Putamen (tissue), 1 donor: ENCODE results near the gene NT5C2.

ENCODE experiments used
- DNase-seq: peaks from one replicate; pipeline ENCODE4 v3.0.0-alpha.2; 2016; ENCODE audit warnings: low spot score

Gene NT5C2

DNA sequence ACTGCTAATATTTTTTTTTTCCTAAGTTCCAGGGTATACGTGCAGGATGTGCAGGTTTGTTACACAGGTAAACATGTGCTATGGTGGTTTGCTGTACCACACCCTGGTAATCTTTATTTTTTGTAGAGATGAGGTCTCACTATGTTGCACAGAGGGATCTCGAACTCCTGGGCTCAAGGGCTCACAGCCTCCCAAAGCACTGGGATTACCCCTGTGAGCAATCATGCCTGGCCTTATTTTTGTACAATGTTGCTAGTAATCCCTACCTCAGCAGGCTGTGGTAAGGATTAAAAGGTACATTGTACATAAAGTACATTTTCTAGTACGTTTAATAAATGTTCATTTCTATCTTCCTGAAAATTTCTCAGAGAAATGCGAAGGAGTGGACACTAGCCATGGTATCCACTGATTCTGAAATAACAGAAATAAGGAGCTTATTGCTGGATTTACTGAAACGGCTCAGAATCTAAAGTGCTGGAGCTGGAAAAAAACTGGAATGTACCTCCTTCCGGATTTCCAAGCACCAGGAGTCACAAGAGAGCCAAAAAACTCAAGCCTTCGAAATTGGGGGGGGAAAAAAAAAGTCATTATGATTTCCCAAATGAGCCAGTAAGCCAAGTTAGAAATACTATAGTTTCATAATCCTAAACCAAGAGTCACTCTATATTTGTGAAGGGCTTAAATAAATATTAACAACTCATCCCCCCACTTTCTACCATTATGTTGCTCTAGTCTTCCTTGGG, 69.6 kb downstream of the NT5C2 start:
- no peak for DNase-seq

DNA sequence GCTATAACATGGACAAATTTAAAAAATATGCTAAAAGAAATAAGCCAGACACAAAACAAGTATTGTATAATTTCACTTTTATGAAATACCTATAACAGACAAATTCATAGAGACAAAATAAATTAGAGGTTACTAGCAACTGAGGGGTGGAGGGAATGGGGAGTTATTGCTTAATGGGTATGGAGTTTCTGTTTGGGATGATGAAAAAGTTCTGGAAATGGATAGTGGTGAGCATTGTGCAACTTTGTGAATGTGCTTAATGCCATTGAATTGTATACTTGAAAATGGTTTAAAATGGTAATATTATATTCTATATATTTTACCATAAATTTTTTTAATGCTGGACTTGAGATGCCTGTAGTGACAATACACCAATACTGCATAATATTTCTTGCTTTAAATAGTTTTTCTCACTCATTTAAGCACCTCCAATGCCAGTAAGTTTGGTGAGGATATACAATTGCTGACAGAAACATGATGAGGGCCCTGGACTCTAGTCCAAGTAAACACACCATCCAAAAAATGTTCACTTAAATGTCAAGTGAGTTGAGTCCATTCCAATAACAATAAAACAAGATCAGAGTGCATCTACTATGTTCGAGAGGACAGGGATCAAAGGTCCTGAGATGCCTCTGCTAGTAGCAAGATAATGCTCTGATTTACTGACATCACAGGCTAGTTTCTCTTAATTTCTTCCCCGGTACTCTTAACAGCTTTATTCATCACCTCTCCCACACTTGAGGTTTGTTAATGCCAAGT, 71.9 kb downstream of the NT5C2 start:
- no peak for DNase-seq

DNA sequence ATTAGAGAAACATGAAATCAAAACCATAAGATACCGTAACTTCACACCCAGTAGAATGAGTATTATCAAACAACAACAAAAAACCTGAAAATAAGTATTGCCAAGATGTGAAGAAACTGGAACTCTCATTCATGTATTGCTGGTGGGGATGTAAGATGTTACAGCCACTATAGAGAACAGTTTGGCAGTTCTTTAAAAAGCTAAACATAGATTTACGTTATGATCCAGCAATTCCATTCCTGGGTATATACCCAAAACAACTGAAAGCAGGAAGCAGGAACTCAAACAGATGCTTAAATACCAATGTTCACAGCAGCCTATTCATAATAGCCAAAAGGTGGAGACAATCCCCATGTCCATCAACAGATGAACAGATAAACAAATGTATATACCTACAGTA, 72.5 kb downstream of the NT5C2 start:
- DNase-seq, result no peak

DNA sequence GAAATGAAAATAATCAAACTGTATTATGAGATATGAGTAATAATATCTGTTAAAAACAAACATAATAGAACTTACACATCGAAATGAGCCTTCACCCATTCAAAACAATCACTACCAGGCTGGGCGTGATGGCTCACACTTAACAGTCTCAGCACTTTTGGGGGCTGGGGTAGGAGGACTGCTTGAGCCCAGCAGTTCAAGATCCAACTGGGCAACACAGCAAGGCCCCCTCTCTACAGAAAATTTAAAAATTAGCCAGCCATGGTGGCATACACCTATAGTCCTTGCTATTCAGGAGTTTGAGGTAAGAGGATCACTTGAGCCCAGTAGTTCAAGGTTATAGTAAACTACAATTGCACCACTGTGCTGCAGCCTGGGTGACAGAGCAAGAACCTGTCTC, 75.8 kb downstream of the NT5C2 start:
- DNase-seq, result no peak

DNA sequence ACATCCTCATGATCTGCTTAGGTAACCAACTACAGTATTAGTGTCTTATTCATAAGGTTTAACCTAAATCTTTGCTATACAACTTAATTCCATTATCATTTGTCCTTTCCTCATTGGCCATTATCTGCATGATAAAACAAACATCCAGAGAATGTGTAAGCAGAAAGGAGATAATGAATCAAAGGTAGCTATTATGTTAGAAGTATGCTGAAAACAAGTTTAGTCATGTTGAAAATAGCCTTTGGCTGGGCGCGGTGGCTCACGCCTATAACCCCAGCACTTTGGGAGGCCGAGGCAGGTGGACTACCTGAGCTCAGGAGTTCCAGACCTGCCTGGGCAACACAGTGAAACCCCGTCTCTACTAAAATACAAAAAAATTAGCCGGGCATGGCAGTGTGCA, 78.2 kb downstream of the NT5C2 start:
- DNase-seq, result no peak

DNA sequence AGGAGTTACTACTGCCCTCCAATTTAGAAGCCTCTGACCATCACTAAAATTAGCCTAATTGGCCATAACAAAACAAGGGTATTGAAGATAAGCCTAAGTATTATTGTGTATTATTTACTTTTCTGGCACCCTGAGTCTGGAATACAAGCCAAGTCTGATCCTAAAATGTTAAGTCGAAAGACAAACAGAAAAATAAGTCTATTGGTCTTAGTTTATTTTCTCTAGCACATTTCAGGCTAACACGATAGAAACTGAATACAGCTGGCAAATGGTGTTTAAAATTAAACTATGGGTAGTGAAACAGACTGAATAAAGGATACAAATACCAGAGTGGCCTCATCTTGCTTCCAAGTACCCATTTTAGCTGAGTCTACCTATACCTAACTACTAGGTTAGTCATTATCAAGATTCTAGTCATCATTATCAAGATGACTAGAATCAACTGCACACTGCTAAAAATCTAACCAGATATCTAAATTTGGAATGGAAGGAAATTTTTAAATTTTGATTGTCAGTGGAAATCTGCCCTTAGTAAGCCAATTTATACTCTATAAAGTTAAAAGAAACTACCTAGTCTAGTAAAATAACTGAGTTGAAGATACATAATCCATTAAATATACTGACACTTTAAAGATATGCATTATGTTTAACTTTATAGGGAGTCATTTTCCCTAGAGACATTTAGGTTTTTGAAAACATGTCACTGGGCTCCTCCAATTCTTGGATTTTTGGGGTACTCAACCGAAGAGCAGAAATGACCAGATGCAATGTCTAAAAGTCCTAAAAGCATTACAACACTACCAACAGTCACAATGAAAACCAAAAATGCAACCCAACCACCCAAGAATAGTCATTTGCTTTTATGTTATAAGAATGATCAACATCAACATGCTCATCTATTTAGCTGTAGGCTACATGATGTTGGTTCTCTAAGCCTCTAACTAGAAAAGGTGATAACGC, 80.9 kb downstream of the NT5C2 start:
- no peak for DNase-seq

DNA sequence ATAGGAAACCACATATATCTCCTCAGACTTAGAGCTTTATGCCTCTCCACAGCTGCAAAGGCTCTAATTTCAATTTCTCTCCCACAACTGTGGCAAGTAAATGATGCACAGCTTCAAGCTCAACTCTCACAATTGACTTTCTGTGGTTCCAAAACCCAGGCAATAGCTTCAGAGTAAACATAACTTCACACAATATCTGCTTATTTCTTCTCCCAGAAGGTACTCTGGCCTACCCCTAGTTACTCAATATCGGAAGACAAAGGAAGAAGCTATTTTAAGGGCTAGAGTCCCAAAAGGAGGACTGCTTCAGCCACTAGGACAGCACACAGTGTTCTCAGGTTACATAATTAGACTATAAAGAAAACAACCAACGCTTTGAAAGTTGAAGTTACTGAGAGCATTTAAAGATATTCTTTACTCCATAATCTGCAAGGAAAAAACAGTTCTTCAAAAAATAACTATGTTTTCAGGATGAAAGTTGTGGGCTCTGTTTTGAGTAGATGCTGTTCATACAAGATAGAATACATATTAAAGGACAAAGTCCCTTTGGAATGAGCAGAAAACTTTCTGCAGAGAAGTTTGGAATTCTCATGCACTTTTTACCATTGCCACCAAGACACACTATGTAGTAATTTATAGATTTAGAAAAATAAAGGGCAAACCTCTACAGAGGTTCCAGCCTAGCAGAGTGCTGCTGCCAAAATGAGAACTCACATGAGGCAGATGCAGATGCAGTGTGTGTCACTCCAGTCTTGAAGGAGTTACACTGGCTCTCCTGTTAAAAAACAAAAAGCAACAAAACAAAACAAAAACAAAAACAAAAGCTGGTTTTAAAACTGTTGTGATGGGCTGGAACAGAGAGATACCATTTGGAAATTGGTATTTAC, 81.8 kb downstream of the NT5C2 start:
- DNase-seq, result peak; percentile 26

DNA sequence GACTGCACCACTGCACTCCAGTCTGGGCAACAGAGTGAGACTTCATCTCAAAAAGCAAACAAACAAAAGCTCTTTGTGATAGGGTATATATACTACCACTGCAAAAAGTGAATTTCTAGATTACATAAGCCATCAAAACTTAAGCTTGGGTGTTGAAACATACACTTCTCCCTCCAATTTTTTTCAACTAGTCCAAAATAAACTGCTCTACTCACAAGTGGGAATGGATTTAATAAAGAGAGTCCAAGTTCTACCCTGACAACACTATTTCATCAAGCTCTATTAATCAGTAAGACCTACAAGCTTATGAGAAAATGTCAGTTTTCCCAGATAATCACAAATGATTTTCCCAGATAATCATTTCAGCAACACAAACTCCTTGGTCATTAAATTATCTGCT, 82.7 kb downstream of the NT5C2 start:
- DNase-seq, result no peak

DNA sequence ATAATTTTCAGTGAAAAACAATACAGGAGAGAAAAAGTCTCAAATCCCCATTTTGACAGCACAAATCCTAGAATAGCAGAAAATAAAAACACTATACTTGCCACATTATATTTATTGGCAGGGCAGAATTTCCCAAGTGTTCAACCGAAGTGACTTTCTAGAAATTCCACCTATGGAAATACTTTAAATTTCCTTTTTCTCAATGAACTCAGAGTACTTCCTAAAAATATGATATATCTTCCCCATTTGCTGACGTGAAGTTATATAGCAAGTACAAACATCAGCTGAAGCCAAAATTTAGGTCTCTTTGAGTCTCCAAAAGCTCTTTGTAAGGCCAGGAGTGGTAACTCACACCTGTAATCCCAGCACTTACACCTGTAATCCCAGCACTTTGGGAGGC, 83.3 kb downstream of the NT5C2 start:
- DNase-seq, result no peak

DNA sequence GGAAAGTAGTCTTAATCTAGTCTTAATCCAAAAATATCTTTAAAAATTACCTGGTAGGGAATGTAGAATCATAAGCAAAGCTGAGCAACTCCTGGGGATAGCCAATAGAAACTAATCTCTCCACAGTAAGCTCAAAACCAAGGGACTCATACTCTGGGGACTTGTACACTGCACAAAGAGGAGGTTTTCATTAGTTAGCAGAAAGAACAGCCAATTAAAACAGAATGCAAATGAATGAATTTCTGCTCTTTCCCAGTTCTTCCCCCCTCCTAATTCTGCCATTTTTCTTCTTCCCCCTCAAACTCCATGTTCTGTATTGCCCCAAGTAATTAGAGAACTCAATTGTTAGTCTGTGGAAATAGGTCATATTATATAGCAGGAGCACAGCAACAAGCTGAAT, 86.5 kb downstream of the NT5C2 start:
- DNase-seq, result no peak

DNA sequence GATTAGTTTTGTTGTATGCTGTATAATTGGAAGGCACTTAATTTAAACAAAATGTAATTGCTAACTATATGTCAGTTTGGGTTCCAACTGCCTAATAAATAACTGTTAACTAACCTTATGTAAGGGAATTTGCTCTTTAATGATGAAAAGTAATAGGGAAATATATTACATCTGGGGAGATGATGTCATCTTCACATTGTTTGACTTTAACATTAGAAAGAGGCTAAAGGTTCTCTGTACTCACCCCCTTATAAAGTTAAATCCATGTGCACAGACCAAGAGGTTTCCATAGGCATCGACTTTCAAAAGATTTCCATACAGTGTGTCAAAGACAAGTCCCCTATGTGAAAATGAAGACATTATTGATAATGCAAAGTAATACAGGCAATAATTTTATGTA, 87.6 kb downstream of the NT5C2 start:
- DNase-seq, result no peak

DNA sequence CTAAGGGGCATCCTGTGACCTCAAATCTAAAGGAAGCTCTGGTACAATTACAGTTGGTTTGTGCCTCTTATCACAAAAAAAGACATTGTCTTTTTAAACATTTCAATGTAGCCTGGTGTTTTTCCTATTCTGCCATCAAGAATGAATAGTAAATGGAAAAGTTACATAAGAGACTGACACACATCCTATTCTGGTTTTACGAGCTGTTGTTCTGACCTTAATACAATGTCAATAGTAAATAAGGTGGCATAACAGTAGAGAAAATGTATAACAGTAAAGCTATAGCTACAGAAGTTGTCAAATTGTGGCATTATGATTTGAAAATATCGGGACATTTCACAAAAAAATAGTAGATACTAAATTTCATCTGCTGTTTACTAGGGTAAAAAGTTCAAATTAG, 88.4 kb downstream of the NT5C2 start:
- no peak for DNase-seq

DNA sequence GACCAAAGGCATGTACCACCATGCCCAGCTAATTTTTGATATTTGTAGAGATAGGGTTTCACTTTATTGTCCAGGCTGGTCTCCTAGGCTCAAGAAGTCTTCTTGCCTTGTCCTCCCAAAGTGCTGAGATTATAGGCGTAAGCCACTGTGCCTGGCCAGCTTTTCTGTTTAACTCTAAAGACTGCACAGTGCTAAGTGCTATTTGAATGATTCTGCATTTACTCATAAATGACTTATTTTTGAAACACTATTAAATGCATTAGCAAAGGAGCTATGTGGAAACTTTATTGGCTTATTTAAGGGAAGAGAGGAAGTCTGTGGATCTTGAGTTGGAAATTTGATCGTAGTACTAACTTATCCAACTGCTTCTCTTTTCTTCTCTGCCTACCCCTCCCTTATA, 89.1 kb downstream of the NT5C2 start:
- no peak for DNase-seq

DNA sequence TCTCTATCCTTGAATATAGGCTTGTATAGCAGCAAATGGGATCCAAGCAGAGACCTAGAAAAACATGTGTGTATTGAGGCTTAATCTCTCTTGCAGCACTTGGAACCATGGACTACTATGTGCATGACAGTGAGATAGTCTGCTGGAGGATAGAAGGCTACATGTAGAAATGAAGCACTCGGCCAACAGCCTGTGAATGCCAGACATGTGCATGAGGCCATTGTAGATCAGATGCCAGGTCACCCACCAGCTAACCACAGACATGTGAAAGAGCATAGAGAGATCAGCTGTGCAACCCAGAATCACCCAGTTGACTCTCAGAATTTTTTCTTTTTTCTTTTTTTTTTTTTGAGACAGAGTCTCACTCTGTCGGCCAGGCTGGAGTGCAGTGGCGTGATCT, 90.9 kb downstream of the NT5C2 start:
- no peak for DNase-seq

DNA sequence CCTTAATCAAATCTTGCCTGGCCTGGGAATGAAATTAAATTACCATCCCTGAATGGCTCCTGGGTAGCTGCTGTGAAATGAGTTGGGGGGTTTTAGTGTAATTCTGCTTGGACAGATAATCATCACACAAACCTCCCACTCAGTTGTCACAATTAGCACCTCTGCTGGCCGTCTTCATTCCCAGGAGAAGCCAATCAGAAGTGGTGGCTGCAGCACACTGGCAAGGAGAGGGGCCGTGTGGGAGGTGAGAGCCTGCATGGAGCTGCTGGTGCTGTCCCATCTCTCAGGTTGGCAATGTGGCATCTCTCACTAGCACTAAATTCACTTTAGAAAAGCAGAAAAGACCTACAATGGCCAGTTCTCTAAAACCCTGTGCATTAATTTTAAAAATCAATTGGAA, 92.5 kb downstream of the NT5C2 start:
- DNase-seq, result no peak

DNA sequence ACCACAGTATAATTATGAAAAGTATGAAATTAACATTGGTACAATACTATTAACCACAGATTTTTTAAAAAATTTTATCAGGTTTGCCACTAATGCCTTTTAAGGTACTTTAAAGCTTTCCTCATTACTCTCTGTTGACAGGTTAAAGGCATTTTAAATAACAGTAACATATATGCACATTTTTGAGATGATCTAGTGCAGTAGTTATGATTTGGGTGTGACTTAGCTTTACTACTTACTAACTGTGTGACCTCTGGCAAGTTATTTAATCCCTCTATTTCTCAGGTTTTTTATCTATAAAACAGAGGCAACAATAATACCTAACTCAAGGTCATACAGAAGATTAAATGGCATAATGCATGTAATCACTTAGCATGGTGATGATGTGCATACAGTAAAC, 94.8 kb downstream of the NT5C2 start:
- DNase-seq, result no peak

DNA sequence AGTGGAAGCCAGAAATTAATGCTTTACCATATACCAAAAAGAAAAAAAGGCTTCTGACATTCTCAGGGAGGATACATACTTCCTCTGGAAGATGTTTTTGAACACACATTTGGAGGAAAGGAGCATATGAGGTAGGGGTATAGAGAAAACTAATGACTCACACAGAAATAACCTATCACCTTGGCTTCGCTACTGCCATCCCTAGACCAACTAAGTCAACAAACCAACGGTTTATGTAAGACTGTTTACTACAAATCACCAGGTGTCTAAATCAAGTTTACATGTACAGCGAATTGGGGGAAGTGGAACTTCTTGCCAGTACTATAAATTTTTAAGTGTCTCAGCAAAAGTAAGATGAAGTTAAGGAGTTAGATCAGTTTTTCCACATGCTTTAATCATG, 96.9 kb downstream of the NT5C2 start:
- DNase-seq, result no peak

DNA sequence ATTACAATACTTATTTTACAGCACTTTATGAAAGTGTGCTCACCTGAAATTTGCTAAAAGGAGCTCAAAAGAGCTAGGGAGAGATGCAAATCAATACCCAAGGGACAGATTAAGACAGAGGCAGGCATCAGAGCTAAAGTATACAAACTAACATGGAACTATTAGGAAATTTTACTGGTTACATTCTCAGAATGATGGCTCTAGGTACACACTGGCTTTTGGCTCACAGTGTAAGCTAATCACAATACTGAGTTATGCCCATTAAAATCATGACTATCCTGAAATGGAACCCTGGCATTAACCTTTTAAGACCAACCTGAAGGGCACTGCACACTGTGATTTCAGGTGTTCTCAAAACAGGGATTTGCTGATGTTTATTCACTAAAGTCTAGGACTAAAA, 98.1 kb downstream of the NT5C2 start:
- no peak for DNase-seq

DNA sequence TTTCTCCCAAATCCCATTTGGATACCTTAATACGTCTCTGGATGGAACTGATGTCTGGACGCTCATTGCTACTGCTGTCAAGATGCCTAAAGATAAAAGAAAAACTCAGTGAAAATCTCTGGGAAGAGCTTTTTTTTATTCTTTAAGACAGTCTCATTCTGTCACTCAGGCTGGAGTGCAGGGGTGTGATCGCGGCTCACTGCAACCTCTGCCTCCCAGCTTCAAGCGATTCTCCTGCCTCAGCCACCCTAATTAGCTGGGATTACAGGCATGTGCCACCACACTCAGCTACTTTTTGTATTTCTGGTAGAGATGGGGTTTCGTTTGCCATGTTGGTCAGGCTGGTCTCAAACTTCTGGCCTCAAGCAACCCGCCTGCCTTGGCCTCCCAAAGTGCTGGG, 102.2 kb downstream of the NT5C2 start:
- peak; percentile 34 for DNase-seq

DNA sequence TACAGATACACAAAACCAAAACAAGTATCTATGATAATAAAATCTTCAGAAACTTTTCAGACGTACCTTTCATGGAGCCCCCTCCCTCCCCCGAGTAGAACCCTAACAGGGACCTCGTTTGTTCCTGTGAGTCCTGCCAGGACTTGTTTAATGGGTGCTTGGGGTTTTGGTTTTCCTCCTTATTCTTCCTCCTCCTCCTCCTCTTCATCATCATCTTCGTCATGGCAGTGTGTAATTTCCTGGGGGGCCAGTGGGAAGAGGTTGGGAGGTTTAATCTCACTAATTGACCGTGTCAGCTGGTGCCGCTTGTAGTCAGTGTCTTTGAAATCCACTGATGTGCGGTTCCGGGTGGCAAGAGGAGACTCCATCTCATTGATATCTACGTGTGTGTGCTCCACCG, 103.6 kb downstream of the NT5C2 start:
- DNase-seq, result no peak

DNA sequence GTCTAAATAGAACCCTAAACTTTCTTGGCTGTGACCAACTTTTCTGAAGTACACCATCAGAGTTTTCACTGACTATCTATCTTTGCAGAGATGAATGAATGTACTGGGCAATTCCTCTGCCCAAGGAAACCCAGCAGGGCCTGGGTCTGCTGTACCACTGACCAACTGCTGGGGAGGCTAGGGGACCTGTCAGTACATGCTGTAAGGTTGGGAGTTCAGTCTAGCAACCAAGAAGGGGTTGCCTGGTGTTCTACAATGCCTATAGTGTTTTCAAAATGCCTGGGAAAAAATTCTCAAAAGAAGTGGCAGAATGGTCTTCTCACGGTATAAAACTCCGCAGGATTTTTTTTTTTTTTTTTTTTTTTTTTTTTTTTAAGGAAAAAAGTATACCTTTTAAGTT, 106.3 kb downstream of the NT5C2 start:
- DNase-seq, result no peak

DNA sequence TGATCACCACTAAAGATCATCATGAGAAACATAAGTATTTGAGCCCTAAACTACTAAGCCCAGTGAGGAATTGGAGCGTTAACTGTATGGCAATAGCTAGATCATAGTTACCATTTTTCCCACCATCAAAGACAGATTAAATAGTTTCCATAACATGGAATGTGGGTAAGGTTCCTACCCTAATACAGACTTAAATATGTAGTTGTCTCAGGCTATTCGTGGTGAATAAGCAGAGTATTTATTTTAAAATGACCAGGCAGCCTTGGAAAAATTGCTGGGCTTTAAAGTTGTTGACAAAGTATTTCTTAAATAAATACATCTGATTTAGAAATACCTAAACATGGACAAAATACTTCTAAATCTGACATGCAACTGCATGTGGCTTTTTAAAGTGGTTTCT, 106.8 kb downstream of the NT5C2 start:
- DNase-seq, result no peak
